Measurements from ENCODE around the gene RRAD. TPM values are rescaled to one million over a fixed set of nuclear protein-coding genes. Genes with fewer than 3 reads are reported as not detected.

RRAD gene
- total RNA-seq, 1 experiment from 2014 or later, result 4.3 TPM

DNA sequence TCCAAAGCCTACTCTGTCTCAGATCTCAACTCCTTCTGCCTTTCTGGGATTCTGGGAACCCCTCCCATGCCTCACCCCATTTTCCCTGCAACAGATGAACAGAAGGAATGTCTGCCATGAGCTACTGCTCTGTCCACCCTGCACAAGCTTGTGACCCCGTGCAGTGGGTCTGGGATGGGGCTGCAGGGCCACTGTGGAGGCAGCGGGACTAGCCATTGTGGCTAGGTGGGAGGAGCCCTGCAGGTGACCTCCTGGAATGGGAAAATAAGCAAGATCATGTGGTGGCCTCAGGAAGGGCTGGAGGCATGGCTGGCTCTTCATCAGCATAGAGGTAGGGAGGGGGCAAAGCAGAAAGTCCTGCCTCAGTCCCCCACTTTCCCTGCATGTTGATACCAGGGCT lies 31.3 kb downstream of the RRAD start:
- no peaks in the 10 kb centered on the region for H3K9me3 ChIP-seq (ENCODE audit: control insufficient read depth, insufficient read depth, low read depth, low read length)
- ChIA-PET POLR2A (no interaction called here), CTCF (no interaction called here)
- no TSS peak for BruUV-seq (replicated peaks)
- H3K27me3 ChIP-seq (ENCODE audit: control insufficient read depth, insufficient read depth, low read length), result no peaks in the 10 kb centered on the region
- in situ Hi-C loops (cut with HindIII; ENCODE audit: low pct_unique_long_range_greater_than_20kb, low sequenced_read_pairs), result no loop called here
- ATAC-seq (no peak), DNase-seq (ENCODE audit: low read depth, low spot score) (no peak)
- TF ChIP-seq POLR2AphosphoS5 (IDR thresholded peaks at IDR 0.05; ENCODE audit: low read depth, low read length) (no peak), TCF7L2 (IDR thresholded peaks at IDR 0.05; ENCODE audit: low read depth, low read length) (no peak), REST (IDR thresholded peaks at IDR 0.05; ENCODE audit: insufficient read depth in 1 of 2, low read depth in 2 of 2, low read length in 1 of 2) (no peak), SIN3A (IDR thresholded peaks at IDR 0.05; ENCODE audit: borderline replicate concordance, insufficient read depth, low read depth, low read length) (no peak)
- TF ChIP-seq, protein P1, sequence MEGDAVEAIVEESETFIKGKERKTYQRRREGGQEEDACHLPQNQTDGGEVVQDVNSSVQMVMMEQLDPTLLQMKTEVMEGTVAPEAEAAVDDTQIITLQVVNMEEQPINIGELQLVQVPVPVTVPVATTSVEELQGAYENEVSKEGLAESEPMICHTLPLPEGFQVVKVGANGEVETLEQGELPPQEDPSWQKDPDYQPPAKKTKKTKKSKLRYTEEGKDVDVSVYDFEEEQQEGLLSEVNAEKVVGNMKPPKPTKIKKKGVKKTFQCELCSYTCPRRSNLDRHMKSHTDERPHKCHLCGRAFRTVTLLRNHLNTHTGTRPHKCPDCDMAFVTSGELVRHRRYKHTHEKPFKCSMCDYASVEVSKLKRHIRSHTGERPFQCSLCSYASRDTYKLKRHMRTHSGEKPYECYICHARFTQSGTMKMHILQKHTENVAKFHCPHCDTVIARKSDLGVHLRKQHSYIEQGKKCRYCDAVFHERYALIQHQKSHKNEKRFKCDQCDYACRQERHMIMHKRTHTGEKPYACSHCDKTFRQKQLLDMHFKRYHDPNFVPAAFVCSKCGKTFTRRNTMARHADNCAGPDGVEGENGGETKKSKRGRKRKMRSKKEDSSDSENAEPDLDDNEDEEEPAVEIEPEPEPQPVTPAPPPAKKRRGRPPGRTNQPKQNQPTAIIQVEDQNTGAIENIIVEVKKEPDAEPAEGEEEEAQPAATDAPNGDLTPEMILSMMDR (IDR thresholded peaks at IDR 0.05), result no peak
- H3K27ac ChIP-seq (ENCODE audit: low read length), result no peak overlapping the region
- H3K36me3 ChIP-seq (ENCODE audit: control insufficient read depth, insufficient read depth, low read length), result no peaks in the 10 kb centered on the region
- H3K4me3 ChIP-seq (ENCODE audit: low read depth in 2 of 2, low read length in 2 of 2), result no peak overlapping the region
- intact Hi-C loops (cut with micrococcal nuclease; ENCODE audit: unreplicated experiment), result no loop called here
- H3K4me1 ChIP-seq (ENCODE audit: control insufficient read depth, insufficient read depth, low read length), result no peaks in the 10 kb centered on the region

DNA sequence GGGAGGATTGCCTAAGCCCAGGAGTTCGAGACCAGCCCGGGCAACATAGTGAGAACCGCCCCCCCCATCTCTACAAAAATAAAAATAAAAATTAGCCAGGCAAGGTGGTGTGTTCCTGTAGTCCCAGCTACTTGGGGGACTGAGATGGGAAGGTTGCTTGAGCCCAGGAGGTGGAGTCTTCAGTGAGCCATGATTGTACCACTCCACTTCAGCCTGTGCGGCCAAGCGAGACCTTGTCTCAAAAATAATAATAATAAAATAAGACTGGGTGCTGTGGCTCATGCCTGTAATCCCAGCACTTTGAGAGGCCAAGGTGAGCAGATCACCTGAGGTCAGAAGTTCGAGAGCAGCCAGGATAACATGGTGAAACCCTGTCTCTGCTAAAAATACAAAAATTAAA lies 33.5 kb downstream of the RRAD start:
- intact Hi-C loops (cut with micrococcal nuclease; ENCODE audit: unreplicated experiment) (no loop called here), in situ Hi-C loops (cut with HindIII; ENCODE audit: low pct_unique_long_range_greater_than_20kb, low sequenced_read_pairs) (no loop called here)
- Histone ChIP-seq H3K4me3 (ENCODE audit: low read depth in 2 of 2, low read length in 2 of 2) (no peak overlapping the region), H3K36me3 (ENCODE audit: control insufficient read depth, insufficient read depth, low read length) (no peaks in the 10 kb centered on the region), H3K27ac (ENCODE audit: low read length) (no peak overlapping the region), H3K4me1 (ENCODE audit: control insufficient read depth, insufficient read depth, low read length) (no peaks in the 10 kb centered on the region), H3K9me3 (ENCODE audit: control insufficient read depth, insufficient read depth, low read depth, low read length) (no peaks in the 10 kb centered on the region), H3K27me3 (ENCODE audit: control insufficient read depth, insufficient read depth, low read length) (no peaks in the 10 kb centered on the region)
- TF ChIP-seq POLR2AphosphoS5 (IDR thresholded peaks at IDR 0.05; ENCODE audit: low read depth, low read length), result no peak
- no peak for TF ChIP-seq SIN3A (IDR thresholded peaks at IDR 0.05; ENCODE audit: borderline replicate concordance, insufficient read depth, low read depth, low read length)
- TF ChIP-seq, protein P1 (IDR thresholded peaks at IDR 0.05), result no peak
- TF ChIP-seq TCF7L2 (IDR thresholded peaks at IDR 0.05; ENCODE audit: low read depth, low read length), result no peak
- no peak for TF ChIP-seq REST (IDR thresholded peaks at IDR 0.05; ENCODE audit: insufficient read depth in 1 of 2, low read depth in 2 of 2, low read length in 1 of 2)
- ChIA-PET POLR2A (interaction anchor here (0.5 kb wide), 1 partner anchor 58 kb away, joined by 3 read pairs; no protein-coding TSS in a partner anchor), CTCF (no interaction called here)
- DNase-seq (ENCODE audit: low read depth, low spot score) (no peak), ATAC-seq (no peak)
- BruUV-seq (replicated peaks), result no TSS peak

Measured in Panc1 (cell line).